ENCODE measurements around the gene PRICKLE1.

PRICKLE1 gene

GRCh38 chr12:42589465-42590329 lies at the start of gene PRICKLE1:
TSS of gene PRICKLE1 (minus strand) at chr12:42589746. CDS start at chr12:42472516, 117,230 bp downstream.
- FAIRE-seq (no peak), DNase-seq (ENCODE audit: insufficient read length, low spot score) (no peak)
- TF ChIP-seq, protein P1, sequence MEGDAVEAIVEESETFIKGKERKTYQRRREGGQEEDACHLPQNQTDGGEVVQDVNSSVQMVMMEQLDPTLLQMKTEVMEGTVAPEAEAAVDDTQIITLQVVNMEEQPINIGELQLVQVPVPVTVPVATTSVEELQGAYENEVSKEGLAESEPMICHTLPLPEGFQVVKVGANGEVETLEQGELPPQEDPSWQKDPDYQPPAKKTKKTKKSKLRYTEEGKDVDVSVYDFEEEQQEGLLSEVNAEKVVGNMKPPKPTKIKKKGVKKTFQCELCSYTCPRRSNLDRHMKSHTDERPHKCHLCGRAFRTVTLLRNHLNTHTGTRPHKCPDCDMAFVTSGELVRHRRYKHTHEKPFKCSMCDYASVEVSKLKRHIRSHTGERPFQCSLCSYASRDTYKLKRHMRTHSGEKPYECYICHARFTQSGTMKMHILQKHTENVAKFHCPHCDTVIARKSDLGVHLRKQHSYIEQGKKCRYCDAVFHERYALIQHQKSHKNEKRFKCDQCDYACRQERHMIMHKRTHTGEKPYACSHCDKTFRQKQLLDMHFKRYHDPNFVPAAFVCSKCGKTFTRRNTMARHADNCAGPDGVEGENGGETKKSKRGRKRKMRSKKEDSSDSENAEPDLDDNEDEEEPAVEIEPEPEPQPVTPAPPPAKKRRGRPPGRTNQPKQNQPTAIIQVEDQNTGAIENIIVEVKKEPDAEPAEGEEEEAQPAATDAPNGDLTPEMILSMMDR (IDR thresholded peaks at IDR 0.05; ENCODE audit: insufficient read depth, missing control alignments) = no peak

DNA sequence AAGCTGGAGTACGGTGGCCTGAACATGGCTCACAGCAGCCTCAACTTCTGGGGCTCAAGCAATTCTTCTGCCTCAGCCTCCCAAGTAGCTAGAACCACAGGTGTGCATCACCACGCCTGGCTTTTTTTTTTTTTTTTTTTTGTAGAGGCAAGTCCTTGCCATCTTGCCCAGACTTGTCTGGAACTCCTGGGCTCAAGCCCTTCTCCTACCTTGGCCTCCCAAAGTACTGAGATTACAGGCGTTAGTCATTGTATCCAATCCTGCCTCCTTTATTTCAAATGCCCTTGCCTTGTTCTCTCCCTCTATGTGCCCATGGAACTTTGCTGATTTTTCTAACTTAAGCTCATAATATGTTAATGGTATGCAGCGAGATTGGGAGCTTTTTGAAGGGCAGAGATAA lies 49.2 kb upstream of the PRICKLE1 start:
- TF ChIP-seq, protein P1 (IDR thresholded peaks at IDR 0.05; ENCODE audit: insufficient read depth, missing control alignments) = no peak
- DNase-seq (ENCODE audit: insufficient read length, low spot score) = no peak
- no peak for FAIRE-seq

GRCh38 chr12:42638011-42638410 lies 48.5 kb upstream of the PRICKLE1 start:
- TF ChIP-seq, protein P1 (IDR thresholded peaks at IDR 0.05; ENCODE audit: insufficient read depth, missing control alignments) = no peak
- no peak for DNase-seq (ENCODE audit: insufficient read length, low spot score)
- no peak for FAIRE-seq

DNA sequence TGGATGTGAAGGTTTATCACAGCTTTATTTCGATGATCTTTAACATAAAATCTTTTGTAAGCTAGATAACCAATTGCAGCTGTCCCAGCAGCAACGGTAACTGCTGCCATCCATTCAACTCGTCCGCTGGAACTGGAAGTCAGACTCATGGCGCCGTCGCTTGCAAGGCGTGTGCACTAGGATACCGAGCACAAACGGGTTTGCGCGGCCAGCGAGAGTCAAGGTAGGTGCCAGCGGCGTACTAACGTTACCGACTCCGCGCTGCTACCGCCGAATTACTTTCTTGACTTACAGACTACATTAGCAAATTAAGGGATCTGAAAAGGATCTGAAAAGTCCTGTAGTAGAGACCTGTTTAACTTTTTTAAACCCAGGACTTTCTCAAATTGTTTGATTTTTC lies 47.4 kb upstream of the PRICKLE1 start:
- DNase-seq (ENCODE audit: insufficient read length, low spot score) (no peak), FAIRE-seq (no peak)
- TF ChIP-seq, protein P1 (IDR thresholded peaks at IDR 0.05; ENCODE audit: insufficient read depth, missing control alignments) = no peak

DNA sequence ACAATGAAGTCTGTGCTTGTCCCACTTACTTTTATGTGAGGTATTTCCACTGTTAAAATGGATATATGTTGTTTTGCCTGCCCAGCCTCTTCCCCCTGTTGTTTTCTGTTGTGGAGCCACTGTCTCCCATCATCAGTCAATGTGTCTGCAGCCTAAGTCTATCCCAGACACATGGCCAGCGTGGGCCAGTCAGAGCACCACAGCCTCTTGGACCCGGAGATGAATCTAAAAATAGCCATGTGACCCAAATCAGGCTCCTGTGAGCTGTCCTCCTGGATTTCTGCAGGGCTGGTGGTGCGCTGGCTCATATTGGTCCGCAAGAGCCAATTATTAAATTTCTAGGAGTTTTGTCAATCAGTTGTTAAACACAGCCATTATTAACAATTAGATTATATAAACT lies 44.0 kb upstream of the PRICKLE1 start:
- DNase-seq (ENCODE audit: insufficient read length, low spot score) (no peak), FAIRE-seq (no peak)
- TF ChIP-seq, protein P1 (IDR thresholded peaks at IDR 0.05; ENCODE audit: insufficient read depth, missing control alignments) = no peak

GRCh38 chr12:42631513-42631912 lies 42.0 kb upstream of the PRICKLE1 start:
- TF ChIP-seq, protein P1 (IDR thresholded peaks at IDR 0.05; ENCODE audit: insufficient read depth, missing control alignments) = no peak
- no peak for DNase-seq (ENCODE audit: insufficient read length, low spot score)
- FAIRE-seq = no peak

- FAIRE-seq (no peak), DNase-seq (ENCODE audit: insufficient read length, low spot score) (no peak)
Observed at GRCh38 chr12:42630314-42630713, 40.8 kb upstream of the PRICKLE1 start.

More at GRCh38 chr12:42630314-42630713, 40.8 kb upstream of the PRICKLE1 start:
- TF ChIP-seq, protein P1 (IDR thresholded peaks at IDR 0.05; ENCODE audit: insufficient read depth, missing control alignments) = no peak

Measured in D721Med (cell line).